HG03066 (cell line): ENCODE results near the gene CENPL.

Experiments
- ATAC-seq: cut with Tn5 transposase; IDR thresholded peaks from one replicate; pipeline ENCODE4 v1.9.1; 2021; ENCODE audit warnings: low read depth; ENCODE audit not compliant: unreplicated experiment

The CENPL gene

DNA sequence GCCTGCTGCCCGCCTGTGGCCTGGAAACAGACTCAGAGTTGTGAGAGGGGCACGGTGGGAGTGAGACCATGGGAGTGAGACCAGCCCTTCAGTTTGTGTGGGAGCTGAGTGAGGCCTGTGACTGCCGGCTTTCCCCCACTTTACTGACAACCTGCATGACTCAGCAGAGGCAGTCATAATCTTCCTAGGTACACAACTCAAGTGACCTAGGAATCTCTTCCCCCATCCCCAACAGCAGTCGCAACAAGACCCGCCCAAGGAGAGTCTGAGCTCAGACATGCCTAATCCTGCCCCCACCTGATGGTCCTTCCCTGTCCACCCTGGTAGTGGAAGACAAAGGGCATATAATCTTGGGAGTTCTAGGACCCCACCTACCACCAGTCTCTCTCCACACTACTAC lies 65.7 kb downstream of the CENPL start:
- no peak for ATAC-seq

GRCh38 chr1:173758110-173758509 lies 66.6 kb downstream of the CENPL start:
- ATAC-seq, result no peak

DNA sequence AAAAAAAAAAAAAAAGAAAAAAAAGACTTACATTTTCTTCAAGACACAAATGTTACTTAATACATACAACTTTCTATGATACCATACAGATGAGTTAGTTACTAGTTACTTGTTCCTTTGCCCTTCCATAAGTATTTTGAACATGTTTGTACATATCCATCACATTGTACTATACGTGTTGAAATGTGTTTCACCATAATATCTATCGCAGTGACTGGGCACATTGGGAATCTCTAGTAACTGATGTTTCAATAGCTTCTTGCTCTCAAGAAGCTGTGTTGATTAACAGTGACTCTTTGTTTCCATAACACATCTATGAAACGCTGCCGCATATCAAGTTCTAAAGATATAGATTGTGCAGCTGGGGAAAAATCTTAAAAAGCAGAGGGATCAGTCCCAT lies 67.0 kb downstream of the CENPL start:
- ATAC-seq, result no peak

DNA sequence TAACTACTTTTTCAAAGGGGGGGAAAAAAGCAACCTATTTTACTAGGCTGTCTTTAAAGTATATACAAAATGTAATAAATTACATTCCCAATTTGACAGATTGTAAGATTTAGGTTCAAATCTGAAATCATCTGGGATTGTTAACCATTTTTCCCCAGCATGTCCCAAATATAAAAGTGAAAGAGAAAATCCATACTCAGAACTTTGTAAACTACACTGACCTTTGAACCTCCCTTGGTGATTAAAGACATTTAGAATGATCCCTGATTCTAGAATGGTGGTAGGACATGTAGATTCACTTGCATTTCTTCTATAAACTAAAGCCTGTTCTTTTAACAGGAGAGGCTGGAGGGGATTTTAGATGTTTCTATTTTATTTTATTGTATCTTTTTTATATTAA lies 70.9 kb downstream of the CENPL start:
- no peak for ATAC-seq
